CD4-positive, alpha-beta T cell treated with Interleukin-4 for 4 hours (primary cell): Measurements from ENCODE around the gene PIK3R6.
"Not testable (repeated sequence)": the region's sequence is repeated elsewhere in the genome, so short reads cannot be mapped to it uniquely, and the experiment has no call there.

ENCODE experiments used
- DNase-seq: peaks from one replicate; pipeline ENCODE4 v3.0.0-alpha.2; 2020

Gene PIK3R6

GRCh38 chr17:8872705-8873435 lies 5.4 kb upstream of the PIK3R6 start:
- no peak for DNase-seq

GRCh38 chr17:8872036-8872704 lies 4.7 kb upstream of the PIK3R6 start:
- DNase-seq = no peak

DNA sequence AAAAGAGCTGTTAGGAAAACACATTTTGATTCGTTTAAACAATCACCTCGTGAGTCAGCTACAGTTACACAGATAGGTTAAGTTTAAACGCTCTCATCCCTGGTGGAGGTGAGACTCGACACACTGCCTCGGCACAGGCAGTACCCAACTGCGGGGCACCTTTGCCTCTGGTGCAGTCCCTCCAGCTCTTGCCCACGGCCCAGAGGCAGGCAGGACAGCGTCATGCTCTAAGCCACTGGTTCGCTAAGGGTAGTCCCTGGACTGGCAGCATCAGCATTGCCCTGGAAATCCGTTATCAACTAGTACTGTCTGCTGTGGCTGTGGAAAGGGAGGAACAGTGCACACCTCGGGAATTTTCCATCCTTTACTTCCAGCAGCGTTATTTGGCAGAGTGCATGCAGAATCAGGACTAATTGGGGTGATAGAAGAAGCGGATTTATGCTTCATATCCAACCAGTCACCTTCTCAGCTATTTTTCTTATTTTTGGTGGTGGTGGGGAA lies 3.7 kb upstream of the PIK3R6 start:
- no peak for DNase-seq

- no peak for DNase-seq
Measured at GRCh38 chr17:8870406-8871040, 3.0 kb upstream of the PIK3R6 start.

GRCh38 chr17:8869114-8869815 lies 1.8 kb upstream of the PIK3R6 start:
- no peak for DNase-seq

GRCh38 chr17:8868529-8868951 lies 1.1 kb upstream of the PIK3R6 start:
- DNase-seq = peak; percentile 14

DNA sequence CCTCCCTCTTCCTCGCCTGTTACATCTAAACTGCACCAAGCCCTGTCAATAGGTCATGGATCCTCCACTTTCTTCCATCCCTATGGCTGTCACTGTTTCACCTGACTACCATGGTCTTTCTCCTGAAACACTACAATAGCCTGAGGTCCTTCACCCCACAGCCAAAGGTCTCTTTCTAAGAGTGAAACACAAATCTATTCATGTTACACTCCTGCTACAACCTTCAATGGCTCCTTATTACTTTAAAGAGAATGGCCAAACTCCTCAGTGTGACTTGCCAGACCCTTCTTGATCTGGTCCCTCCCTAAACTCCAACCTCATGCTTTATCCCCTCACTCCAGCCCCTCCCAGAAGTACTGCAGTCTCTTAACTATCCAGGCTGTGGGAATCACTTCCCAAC lies 618 bp upstream of the PIK3R6 start:
- no peak for DNase-seq

DNA sequence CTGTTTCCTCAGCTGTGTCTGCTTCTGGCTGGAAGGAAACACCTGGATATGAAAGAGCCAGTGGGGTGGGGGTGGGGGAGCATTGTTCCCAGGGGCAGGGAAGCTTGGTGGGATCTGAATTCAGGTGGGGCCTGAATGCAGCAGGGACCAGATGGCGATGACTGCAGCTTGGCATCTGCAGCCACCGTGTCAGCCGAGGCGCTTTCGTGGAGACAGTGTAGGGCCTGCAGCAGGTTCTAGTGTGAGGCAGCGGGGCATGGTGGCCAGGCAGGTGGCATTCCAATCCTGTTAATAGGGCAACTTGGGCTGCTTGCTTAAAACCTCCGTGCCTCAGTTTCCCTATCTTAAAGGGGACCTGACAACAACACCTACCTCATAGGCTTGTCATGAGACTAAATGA lies 1.7 kb downstream of the PIK3R6 start:
- no peak for DNase-seq

- no peak for DNase-seq
Measured at GRCh38 chr17:8865385-8865784, 2.1 kb downstream of the PIK3R6 start.

DNA sequence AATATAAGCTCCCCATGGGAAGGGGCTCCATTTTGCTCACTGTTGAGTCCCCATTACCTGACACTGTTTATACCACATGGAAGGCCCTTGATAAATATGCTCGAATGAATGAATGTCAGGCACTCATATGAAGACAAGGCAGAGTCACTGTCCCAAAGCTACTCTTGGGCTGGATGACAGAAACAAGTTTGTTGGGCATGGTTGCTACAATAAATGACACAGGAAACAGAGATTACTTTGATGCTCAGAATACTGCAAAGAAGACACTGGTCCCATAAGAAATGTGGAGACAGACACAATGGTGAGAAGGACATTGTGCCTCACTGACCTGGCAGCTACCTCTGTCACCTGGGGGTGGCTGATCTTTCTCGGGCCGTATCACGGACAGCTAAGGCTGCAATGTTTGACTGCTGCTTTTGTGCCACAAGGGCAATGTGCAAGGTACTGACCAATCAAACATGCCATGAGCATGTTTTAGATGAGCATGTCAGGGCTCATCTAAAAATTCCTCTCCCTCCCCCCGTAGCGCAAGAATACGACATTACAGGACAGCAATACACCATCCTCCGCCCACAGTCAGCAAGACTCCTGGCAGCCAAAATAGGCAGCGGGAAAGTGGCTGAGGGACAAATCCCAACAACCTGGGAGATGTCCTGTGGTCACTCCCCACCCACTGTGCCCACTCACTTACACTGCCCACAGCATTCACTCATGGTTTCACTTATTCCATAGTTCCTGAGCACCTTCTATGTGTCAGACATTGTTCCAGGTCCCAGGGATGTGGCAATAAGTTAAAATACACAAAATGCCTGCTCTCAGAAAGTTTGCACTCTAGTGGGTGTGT lies 5.0 kb downstream of the PIK3R6 start:
- no peak for DNase-seq

GRCh38 chr17:8861495-8862181 lies 5.8 kb downstream of the PIK3R6 start:
- DNase-seq = no peak

GRCh38 chr17:8859804-8860430 lies 7.6 kb downstream of the PIK3R6 start:
- DNase-seq = no peak

DNA sequence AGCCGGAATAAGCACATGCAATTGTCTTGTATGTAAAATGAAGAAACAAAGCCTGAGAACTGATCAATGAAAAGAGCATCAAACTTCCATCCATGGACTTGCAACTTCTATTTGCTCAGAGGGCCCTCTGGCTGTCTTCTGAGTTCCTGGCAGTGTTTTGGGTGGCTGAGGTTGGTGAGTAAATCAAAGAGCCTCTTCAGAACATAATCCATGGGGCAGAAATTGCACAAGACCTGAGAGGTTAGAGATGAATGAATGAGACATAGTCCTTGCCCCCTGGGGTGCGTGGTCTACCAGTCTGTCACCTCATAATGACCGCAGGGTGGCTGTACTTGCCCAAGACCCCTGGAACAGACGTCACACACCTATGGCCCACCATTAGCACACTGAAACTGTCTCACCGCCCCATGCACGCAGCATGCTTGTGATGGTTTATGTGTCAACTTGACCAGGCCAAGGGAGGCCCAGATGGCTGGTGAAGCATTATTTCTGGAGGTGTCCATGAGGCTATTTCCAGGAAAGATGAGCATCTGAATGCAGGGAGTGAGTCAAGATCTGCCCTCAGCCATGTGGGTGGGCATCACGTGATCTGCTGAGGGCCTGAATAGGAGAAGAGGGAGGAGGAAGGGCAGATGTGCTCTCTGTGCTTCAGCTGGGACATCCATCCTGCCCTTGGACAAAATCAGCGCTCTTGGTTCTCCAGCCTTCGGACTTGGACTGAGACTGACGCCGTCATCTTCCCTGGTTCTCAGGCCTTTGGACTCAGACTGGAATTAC lies 8.3 kb downstream of the PIK3R6 start:
- no peak for DNase-seq

DNA sequence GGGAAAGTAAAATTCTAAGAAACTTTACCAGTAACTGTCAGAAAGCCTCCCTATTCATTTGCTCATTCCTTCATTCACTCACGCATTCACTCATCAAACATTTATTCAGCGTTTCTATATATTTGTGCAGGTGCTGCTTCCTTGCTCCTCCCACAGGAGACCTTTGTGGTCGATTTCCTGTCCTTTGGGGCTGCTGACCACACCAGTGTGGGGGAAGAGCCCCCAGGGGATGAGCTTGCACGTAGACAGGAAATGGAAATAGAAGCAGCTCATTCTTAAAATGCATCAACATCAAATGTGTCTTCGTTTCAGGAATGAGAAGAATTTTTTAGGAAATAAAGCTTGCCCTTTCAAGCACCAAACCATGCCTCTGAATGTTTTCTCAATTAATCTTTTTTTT lies 9.6 kb downstream of the PIK3R6 start:
- DNase-seq = no peak

DNA sequence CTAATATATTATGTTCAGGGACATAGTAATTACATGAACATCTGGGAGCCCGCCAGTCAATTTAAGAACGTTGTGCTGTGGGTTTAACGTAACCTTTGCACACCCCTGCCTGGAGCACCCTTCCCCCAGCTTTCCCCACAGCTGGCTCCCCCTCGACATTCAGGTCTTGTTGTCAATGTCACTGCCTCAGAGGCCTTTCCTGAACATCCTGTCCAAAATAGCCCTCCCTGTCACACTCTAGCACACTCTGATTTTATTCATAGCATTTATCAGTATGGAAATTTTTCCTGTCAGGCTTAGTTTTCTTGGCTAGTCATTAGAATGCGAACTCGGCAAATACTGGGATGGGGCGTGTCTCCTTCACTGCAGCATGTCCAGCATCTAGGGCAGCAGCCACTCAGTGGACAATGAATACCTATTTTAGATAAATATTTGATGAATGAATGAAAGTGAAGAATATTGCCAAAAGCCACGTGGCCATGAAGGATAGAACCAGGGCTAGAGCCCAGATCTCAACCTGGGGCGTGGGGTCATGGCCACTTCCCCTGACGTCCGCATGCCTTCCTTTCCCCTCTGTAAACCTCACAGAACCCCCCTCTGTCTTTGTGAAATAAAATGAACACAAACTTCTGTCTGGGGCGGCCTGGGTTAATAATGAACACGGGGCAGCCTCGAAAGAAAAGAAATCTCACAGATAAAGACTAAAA lies 10.5 kb downstream of the PIK3R6 start:
- DNase-seq = no peak

- DNase-seq = not testable (repeated sequence)
Measured at GRCh38 chr17:8856205-8856603, 11.3 kb downstream of the PIK3R6 start.

- no peak for DNase-seq
Measured at GRCh38 chr17:8855477-8856204, 11.8 kb downstream of the PIK3R6 start.

- DNase-seq = no peak
Measured at GRCh38 chr17:8851600-8851999, 15.9 kb downstream of the PIK3R6 start.
